Liver (tissue), 9 donors: Measurements from ENCODE around the gene PCSK6. TPM values are rescaled to one million over a fixed set of nuclear protein-coding genes. Genes with fewer than 3 reads are reported as not detected.

ENCODE experiments used
- DNase-seq: peaks from one replicate; pipeline ENCODE4 v3.0.0-alpha.2; 2017; ENCODE audit warnings: low spot score
- H3K27ac ChIP-seq, 2 donors: one replicate each; pipeline ENCODE4 v1.7.0; 2013; ENCODE audit warnings: inconsistent platforms in 2 of 2, low read length in 2 of 2, control low read depth in 1 of 2, low read depth in 1 of 2, mild to moderate bottlenecking in 1 of 2
- H3K27me3 ChIP-seq, 4 donors: one replicate each; pipeline versions ENCODE4 v1.6.1 to v1.7.0; 2013; ENCODE audit warnings: low read length in 3 of 4, inconsistent platforms in 1 of 4, mild to moderate bottlenecking in 1 of 4, moderate library complexity in 1 of 4; ENCODE audit not compliant: control insufficient read depth in 4 of 4, insufficient read depth in 4 of 4
- H3K36me3 ChIP-seq, 4 donors: one replicate each; pipeline versions ENCODE4 v1.6.1 to v1.7.0; 2013; ENCODE audit warnings: low read length in 3 of 4, mild to moderate bottlenecking in 3 of 4, low read depth in 1 of 4, moderate library complexity in 1 of 4; ENCODE audit not compliant: control insufficient read depth in 4 of 4, insufficient read depth in 3 of 4
- H3K4me1 ChIP-seq, 4 donors: one replicate each; pipeline versions ENCODE4 v1.6.1 to v1.7.0; 2013; ENCODE audit warnings: low read length in 3 of 4, mild to moderate bottlenecking in 3 of 4, moderate library complexity in 1 of 4; ENCODE audit not compliant: control insufficient read depth in 4 of 4, insufficient read depth in 4 of 4
- H3K4me3 ChIP-seq, 3 donors: one replicate each; pipeline versions ENCODE4 v1.6.1 to v1.7.0; 2013; ENCODE audit warnings: low read length in 3 of 3, control low read depth in 1 of 3, low read depth in 1 of 3, mild to moderate bottlenecking in 1 of 3
- H3K9ac ChIP-seq, 2 donors: one replicate each; pipeline ENCODE4 v1.7.0; 2013; ENCODE audit warnings: low read length in 2 of 2, mild to moderate bottlenecking in 2 of 2, moderate library complexity in 2 of 2, control low read depth in 1 of 2, low read depth in 1 of 2
- H3K9me3 ChIP-seq, 4 donors: one replicate each; pipeline versions ENCODE4 v1.6.1 to v1.7.0; 2013; ENCODE audit warnings: low read length in 3 of 4; ENCODE audit not compliant: control insufficient read depth in 4 of 4
- ATF3 ChIP-seq: IDR thresholded peaks from 2 replicates; pipeline ENCODE4 v1.6.1; 2016; ENCODE audit warnings: antibody characterized with exemption
- CTCF ChIP-seq: fragments of 150-350 bp; IDR thresholded peaks from 2 replicates; pipeline ENCODE4 v1.5.1; 2017; ENCODE audit warnings: improper control_type of control experiment, low read depth, low read length; ENCODE audit not compliant: missing input control
- EGR1 ChIP-seq, 2 donors: IDR thresholded peaks; 2 replicates each; pipeline ENCODE4 v1.6.1; 2016 to 2018; ENCODE audit warnings: antibody characterized with exemption in 2 of 2, low read depth in 2 of 2
- FOXA1 ChIP-seq: IDR thresholded peaks from 2 replicates; pipeline ENCODE4 v1.6.1; 2016; ENCODE audit warnings: antibody characterized with exemption
- GABPA ChIP-seq, 2 donors: IDR thresholded peaks in 1 of 2; conservative IDR thresholded peaks in 1 of 2; 2 replicates each; pipeline ENCODE4 v1.6.1; 2016; ENCODE audit warnings: antibody characterized with exemption in 2 of 2, mild to moderate bottlenecking in 1 of 2, moderate library complexity in 1 of 2
- HNF4A ChIP-seq, 2 donors: conservative IDR thresholded peaks; 2 replicates each; pipeline ENCODE4 v1.6.1; 2016; ENCODE audit warnings: antibody characterized with exemption in 2 of 2, mild to moderate bottlenecking in 2 of 2
- HNF4G ChIP-seq: IDR thresholded peaks from 2 replicates; pipeline ENCODE4 v1.6.1; 2016; ENCODE audit warnings: antibody characterized with exemption
- JUND ChIP-seq, 2 donors: IDR thresholded peaks; 2 replicates each; pipeline ENCODE4 v1.6.1; 2016; ENCODE audit warnings: antibody characterized with exemption in 2 of 2
- MAX ChIP-seq: IDR thresholded peaks from 2 replicates; pipeline ENCODE4 v1.6.1; 2016; ENCODE audit warnings: antibody characterized with exemption
- NR2F2 ChIP-seq: IDR thresholded peaks from 2 replicates; pipeline ENCODE4 v1.6.1; 2016; ENCODE audit warnings: antibody characterized with exemption
- REST ChIP-seq: IDR thresholded peaks from 2 replicates; pipeline ENCODE4 v1.6.1; 2016; ENCODE audit warnings: antibody characterized with exemption, mild to moderate bottlenecking
- RXRA ChIP-seq, 2 donors: IDR thresholded peaks; 2 replicates each; pipeline ENCODE4 v1.6.1; 2017 to 2018; ENCODE audit warnings: antibody characterized with exemption in 2 of 2, mild to moderate bottlenecking in 1 of 2
- SP1 ChIP-seq: IDR thresholded peaks from 2 replicates; pipeline ENCODE4 v1.6.1; 2018; ENCODE audit warnings: antibody characterized with exemption, mild to moderate bottlenecking
- TAF1 ChIP-seq: conservative IDR thresholded peaks from 2 replicates; pipeline ENCODE4 v1.6.1; 2016; ENCODE audit warnings: antibody characterized with exemption, mild to moderate bottlenecking
- YY1 ChIP-seq: IDR thresholded peaks from 2 replicates; pipeline ENCODE4 v1.6.1; 2016; ENCODE audit warnings: antibody characterized with exemption, mild to moderate bottlenecking
- WGBS: extraction: QIAGEN DNeasy Blood & Tissue Kit; methylation state at CpG from one replicate; pipeline ENCODE4 v1.1.7; 2013; 5-methylcytosine and 5-hydroxymethylcytosine counted together
- polyA plus RNA-seq, 2 donors: library from polyadenylated mRNA; stranded (reverse) in 1 of 2; unstranded in 1 of 2; fragments of 200-250 nt in 1 of 2; fragments of >200 nt in 1 of 2; fragmentation: Nextera tagmentation in 1 of 2; extraction: Ambion mirVana in 1 of 2; gene quantifications; one replicate each; pipeline versions ENCODE4 v1.2.1 to v1.2.3, GENCODE V29; 2013 to 2015
- total RNA-seq, 2 donors: library from RNA; depleted of rRNA; stranded (reverse); fragments of >200 nt; gene quantifications; one replicate each; pipeline ENCODE4 v1.2.3, GENCODE V29; 2014
- donor health status: healthy.
- donor health status: healthy.
- donor health status: healthy.
- donor health status: healthy.
- donor health status: healthy.

PCSK6 gene
- total and polyA plus RNA-seq, 4 donors, result 94.8 to 398 (median 168) TPM

- H3K9me3 ChIP-seq, result no peaks in the 10 kb centered on the region
- no peak for DNase-seq
- 89% methylated on average over 10 of the region's 10 CpGs for WGBS
- H3K9ac ChIP-seq, result no peak overlapping the region
- peaks cover 2 to 27% (median 6%) of the 10 kb centered on the region in 4 donors for H3K4me1 ChIP-seq
- H3K27ac ChIP-seq, result no peak overlapping the region
- peaks cover 0 to 11% (median 5%) of the 10 kb centered on the region in 4 donors for H3K36me3 ChIP-seq
- H3K27me3 ChIP-seq, result no peaks in the 10 kb centered on the region
- no peak overlapping the region for H3K4me3 ChIP-seq
- TF ChIP-seq SP1, result no peak
- no peak for TF ChIP-seq RXRA (IDR thresholded peaks at IDR 0.05)
- TF ChIP-seq CTCF, result no peak
- no peak for TF ChIP-seq GABPA (IDR thresholded peaks at IDR 0.05 in 1 of 2, conservative IDR thresholded peaks at IDR 0.05 in 1 of 2)
These were observed 12.8 kb downstream of the PCSK6 start for GRCh38 chr15:101476756-101477155.

- 79% methylated on average over 7 of the region's 7 CpGs for WGBS
- DNase-seq, result no peak
- Histone ChIP-seq H3K27me3 (no peaks in the 10 kb centered on the region), H3K36me3 (peaks cover 0 to 2% (median 0%) of the 10 kb centered on the region in 4 donors), H3K27ac (no peak overlapping the region), H3K9ac (no peak overlapping the region), H3K4me1 (peaks cover 2 to 41% (median 18%) of the 10 kb centered on the region in 4 donors), H3K4me3 (no peak overlapping the region), H3K9me3 (no peaks in the 10 kb centered on the region)
- TF ChIP-seq CTCF, result no peak
- TF ChIP-seq RXRA (IDR thresholded peaks at IDR 0.05), result no peak
- no peak for TF ChIP-seq NR2F2
- no peak for TF ChIP-seq TAF1
- TF ChIP-seq HNF4G, result no peak
- no peak for TF ChIP-seq MAX
- no peak for TF ChIP-seq YY1
- no peak for TF ChIP-seq EGR1 (IDR thresholded peaks at IDR 0.05; ENCODE audit: low read depth in 2 of 2)
- no peak for TF ChIP-seq ATF3
- TF ChIP-seq HNF4A (conservative IDR thresholded peaks at IDR 0.05), result no peak
- no peak for TF ChIP-seq JUND (IDR thresholded peaks at IDR 0.05)
- TF ChIP-seq SP1, result no peak
- no peak for TF ChIP-seq REST
- TF ChIP-seq FOXA1, result no peak
- no peak for TF ChIP-seq GABPA (IDR thresholded peaks at IDR 0.05 in 1 of 2, conservative IDR thresholded peaks at IDR 0.05 in 1 of 2)
These were observed 14.5 kb downstream of the PCSK6 start for GRCh38 chr15:101474983-101475382.
